HG03460 (cell line): ENCODE results near the gene CFAP251.
A peak's percentile ranks its signal among the peaks of the same experiment; 100 is the strongest.
"Not testable (repeated sequence)": the region's sequence is repeated elsewhere in the genome, so short reads cannot be mapped to it uniquely, and the experiment has no call there.

Source experiments
- ATAC-seq: cut with Tn5 transposase; IDR thresholded peaks from one replicate; pipeline ENCODE4 v1.9.1; 2021; ENCODE audit not compliant: unreplicated experiment

The CFAP251 gene

GRCh38 chr12:122023339-122024131, 105.1 kb downstream of the CFAP251 start:
- no peak for ATAC-seq

DNA sequence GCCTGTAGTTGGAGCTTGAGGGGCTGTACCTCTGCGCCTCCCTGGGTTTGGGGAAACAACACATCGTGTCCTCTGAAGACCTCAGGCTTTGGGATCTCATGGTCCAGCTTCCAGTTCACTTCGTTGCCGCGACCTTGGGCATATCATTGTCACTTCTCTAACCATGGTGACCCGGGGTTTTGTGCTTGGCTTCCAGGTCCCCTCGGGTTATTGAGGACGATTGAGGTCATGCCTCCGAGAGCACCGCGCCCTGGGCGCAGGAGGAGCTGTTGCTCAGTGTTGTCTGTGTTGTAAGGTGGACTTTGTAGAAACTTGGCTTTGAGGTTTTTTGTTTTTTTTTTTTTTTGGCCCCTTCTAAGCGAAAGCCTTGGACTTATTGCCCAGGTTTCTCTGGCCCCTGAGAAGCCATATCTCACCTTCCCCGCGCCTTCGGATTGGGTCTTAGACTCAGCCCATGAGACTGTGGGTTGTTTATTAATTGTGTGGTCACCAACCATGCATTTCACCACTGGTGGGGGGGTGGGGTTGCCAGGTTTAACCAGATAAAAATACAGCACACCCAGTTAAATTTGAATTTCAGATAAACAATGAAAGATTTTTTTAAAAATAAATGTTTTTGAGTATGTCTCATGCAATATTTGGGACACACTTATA, 105.9 kb downstream of the CFAP251 start:
- ATAC-seq = no peak

DNA sequence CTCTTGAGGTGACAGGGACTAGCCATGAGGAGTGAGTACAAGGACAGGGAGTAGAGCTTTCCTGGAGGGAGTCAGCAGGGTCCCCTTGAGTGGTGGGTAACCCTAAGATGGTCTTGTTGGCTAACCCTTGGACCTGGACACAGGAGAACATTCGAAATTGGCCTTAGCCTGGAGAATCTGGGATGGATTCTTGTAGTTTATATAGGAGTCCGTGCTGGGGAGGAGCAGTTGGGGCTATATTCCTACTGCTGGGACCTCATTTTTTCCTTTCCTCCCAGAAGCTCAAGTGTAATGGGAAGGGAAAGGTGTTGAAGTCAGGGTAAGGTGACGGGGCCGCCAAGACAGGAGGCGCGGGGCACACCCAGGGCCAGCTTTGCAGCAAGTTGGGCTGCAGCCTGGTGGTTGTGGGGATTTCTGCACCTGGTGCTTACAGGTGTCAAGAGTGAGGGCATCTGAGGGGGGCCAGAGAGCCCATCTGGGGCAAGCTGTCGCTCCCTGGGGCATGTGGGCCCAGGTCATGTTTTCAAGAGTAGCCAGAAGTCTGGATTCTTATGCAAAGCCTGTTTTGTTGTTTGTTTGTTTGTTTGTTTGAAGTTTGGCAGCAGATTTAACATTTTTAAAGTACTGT, 108.4 kb downstream of the CFAP251 start:
- ATAC-seq = no peak

- no peak for ATAC-seq
These were observed 109.9 kb downstream of the CFAP251 start for GRCh38 chr12:122028165-122028904.

DNA sequence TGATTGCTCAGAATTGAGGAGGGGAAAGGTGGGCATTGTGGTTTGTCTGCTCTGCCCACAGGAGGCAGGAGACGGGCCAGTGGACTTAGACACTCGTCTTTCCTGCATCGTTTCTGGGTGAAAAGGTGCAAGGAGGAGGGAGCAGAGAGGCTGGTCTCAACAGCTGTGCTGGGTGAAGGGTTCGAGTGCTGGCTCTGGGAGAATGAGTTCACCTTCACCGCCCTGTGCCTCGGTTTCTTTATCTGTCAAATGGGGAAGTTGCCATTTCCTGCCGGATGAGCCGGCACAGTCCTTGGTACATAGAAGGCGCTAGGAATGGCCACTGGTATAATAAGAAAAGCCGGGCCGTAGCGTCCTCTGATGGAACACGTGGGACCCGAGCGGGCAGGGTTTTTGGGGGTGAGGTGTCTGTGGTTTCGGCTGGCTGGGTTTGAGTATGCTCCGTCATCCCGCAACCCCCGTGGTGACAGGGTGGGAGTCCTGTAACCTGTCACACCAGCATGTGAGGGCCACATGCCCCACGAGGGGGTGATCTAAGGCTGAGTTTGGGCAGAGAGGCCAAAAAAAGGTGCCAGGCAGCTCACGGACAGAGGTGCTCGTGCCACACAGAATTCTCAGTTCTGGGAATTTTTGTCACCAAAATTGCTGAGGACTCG, 110.6 kb downstream of the CFAP251 start:
- ATAC-seq = no peak

GRCh38 chr12:122029620-122030423, 111.4 kb downstream of the CFAP251 start:
- no peak for ATAC-seq

- ATAC-seq = no peak
These were observed 112.1 kb downstream of the CFAP251 start for GRCh38 chr12:122030424-122031035.

GRCh38 chr12:122031342-122032216, 113.2 kb downstream of the CFAP251 start:
- ATAC-seq = no peak

DNA sequence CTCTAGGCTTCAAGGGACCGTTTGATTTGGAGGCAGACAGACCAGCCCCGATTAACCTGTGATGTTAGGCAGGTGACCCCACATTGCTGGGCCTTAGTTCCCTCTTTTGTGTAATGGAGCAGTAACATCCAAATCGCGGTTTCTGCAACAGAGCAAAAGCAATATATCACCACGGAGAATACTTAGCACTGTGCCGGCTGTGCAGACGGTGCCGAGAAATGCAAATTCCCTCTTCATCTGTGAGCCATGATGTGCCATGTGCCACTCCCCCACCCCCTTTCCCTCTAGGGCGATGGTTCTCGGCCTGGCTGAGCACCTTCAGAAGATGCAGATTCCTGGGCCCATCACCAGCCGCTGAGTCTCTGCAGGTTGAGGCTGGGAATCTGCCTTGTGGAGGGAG, 114.2 kb downstream of the CFAP251 start:
- no peak for ATAC-seq

- ATAC-seq = no peak
These were observed 116.9 kb downstream of the CFAP251 start for GRCh38 chr12:122035292-122035691.

- ATAC-seq = no peak
These were observed 117.8 kb downstream of the CFAP251 start for GRCh38 chr12:122036153-122036552.

- ATAC-seq = peak; percentile 80
These were observed 122.4 kb downstream of the CFAP251 start for GRCh38 chr12:122040579-122041386.

DNA sequence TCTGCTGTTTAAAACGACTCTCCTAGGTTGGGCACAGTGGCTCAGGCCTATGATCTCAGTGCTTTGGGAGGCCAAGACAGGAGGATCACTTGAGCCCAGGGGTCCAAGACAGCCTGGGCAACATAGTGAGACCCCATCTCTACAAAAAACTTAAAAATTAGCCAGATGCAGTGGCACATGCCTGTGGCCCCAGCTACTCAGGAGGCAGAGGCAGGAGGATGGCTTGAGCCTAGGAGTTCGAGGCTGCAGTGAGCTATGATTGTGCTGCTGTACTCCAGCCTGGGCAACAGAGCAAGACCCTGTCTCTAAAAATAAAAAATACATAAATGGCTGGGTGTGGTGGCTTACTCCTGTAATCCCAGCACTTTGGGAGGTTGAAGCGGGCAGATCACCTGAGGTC, 123.1 kb downstream of the CFAP251 start:
- ATAC-seq = not testable (repeated sequence)

DNA sequence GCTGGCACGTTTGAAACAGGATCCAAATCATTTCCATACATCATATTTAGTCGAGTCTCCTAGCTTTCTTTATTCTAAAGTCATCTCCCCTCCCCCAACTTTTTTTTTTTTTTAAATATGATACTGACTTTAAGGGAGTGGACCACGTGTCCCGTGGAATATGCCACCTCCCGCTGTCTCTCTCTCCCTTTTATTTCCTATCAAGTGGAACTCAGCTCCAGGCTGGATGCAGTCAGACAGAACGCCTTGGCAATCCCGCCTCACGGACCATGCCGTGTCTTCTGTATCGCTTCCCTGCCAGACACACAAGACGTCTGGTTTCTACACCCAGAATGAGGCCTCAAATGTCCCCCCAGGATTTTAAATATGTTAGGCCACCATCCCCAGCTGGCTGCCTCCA, 124.5 kb downstream of the CFAP251 start:
- no peak for ATAC-seq

DNA sequence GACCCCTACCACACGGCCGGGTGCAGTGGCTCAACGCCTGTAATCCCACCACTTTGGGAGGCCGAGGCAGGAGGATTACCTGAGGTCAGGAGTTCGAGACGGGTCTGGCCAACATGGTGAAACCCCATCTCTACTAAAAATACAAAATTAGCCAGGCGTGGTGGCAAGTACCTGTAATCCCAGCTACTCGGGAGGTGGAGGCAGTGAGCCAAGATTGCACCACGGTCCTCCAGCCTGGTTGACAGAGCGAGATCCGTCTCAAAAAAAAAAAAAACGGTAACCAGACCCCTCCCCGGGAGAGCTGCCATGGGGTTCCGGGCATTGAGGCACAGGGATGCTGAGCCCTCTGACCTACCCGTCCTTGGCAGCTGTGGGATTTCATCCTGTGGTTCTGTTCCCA, 125.1 kb downstream of the CFAP251 start:
- no peak for ATAC-seq

GRCh38 chr12:122045262-122045661, 126.9 kb downstream of the CFAP251 start:
- ATAC-seq = no peak

GRCh38 chr12:122046145-122046544, 127.8 kb downstream of the CFAP251 start:
- no peak for ATAC-seq

DNA sequence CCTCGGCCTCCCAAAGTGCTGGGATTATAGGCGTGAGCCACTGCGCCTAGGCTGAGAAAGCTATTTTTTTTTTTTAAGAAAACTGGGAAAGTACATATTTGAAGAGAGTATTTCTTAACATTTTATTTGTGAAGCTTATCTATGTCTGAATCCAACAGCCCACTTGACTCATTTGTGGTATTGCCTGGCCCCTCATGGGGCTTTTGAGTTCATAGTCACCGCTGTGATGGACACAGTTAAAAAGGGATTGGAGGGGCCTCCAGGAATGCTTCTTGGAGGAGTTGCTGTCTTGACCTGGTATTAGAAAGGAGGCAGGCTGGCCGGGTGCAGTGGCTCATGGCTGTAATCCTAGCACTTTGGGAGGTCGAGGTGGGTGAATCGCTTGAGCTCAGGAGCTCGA, 129.8 kb downstream of the CFAP251 start:
- ATAC-seq = no peak
